Aorta (tissue), 5 donors: ENCODE measurements around the gene ADGRE1. TPM values are rescaled to one million over a fixed set of nuclear protein-coding genes. Genes with fewer than 3 reads are reported as not detected.
A peak's percentile ranks its signal among the peaks of the same experiment; 100 is the strongest.

Source experiments
- ATAC-seq: fragments of 200-7000 bp; cut with Tn5 transposase; one replicate; pipeline ENCODE4 v1.9.1; 2022; ENCODE audit warnings: moderate library complexity; ENCODE audit not compliant: low FRiP score
- DNase-seq, 2 donors: peaks; one replicate each; pipeline ENCODE4 v3.0.0-alpha.2; 2020
- H3K27ac ChIP-seq, 2 donors: one replicate each; pipeline ENCODE4 v1.5.1; 2013; ENCODE audit warnings: low read length in 2 of 2, mild to moderate bottlenecking in 2 of 2, moderate library complexity in 2 of 2, control low read depth in 1 of 2, inconsistent platforms in 1 of 2, low read depth in 1 of 2
- H3K27me3 ChIP-seq, 2 donors: one replicate each; pipeline ENCODE4 v1.6.1; 2013; ENCODE audit warnings: control low read depth in 1 of 2, low read length in 1 of 2, mild to moderate bottlenecking in 1 of 2, moderate library complexity in 1 of 2; ENCODE audit not compliant: insufficient read depth in 2 of 2, control insufficient read depth in 1 of 2
- H3K36me3 ChIP-seq, 2 donors: one replicate each; pipeline ENCODE4 v1.6.1; 2013; ENCODE audit warnings: control low read depth in 1 of 2, low read length in 1 of 2, mild to moderate bottlenecking in 1 of 2; ENCODE audit not compliant: insufficient read depth in 2 of 2, control insufficient read depth in 1 of 2
- H3K4me1 ChIP-seq, 2 donors: one replicate each; pipeline ENCODE4 v1.6.1; 2013; ENCODE audit warnings: low read length in 2 of 2, control low read depth in 1 of 2, mild to moderate bottlenecking in 1 of 2, moderate library complexity in 1 of 2; ENCODE audit not compliant: insufficient read depth in 2 of 2, control insufficient read depth in 1 of 2
- H3K4me3 ChIP-seq, 2 donors: one replicate each; pipeline ENCODE4 v1.5.1; 2013; ENCODE audit warnings: low read length in 2 of 2, control low read depth in 1 of 2, mild to moderate bottlenecking in 1 of 2
- H3K9me3 ChIP-seq: one replicate; pipeline ENCODE4 v1.6.1; 2013; ENCODE audit warnings: mild to moderate bottlenecking, low read length; ENCODE audit not compliant: control insufficient read depth
- WGBS, 2 donors: extraction: QIAGEN DNeasy Blood & Tissue Kit; methylation state at CpG; one replicate each; pipeline ENCODE4 v1.1.7; 2013; 5-methylcytosine and 5-hydroxymethylcytosine counted together
- intact Hi-C, 2 donors: fragments of 100-400 bp; cut with DNase I; formaldehyde crosslinking; loops; one replicate each; pipeline versions ENCODE4 v1.14.2 to v1.15.0; 2022
- polyA plus RNA-seq, 2 donors: library from polyadenylated mRNA; stranded (reverse); fragments of 200-250 nt; gene quantifications; one replicate each; pipeline ENCODE4 v1.2.3, GENCODE V29; 2013
- total RNA-seq, 2 donors: library from RNA; stranded (reverse); fragmentation: NEBNext Ultra II Directional; extraction: Animal tissue kit (Norgen Biotek cat#: 25700); gene quantifications; one replicate each; pipeline ENCODE4 v1.2.1, GENCODE V29; 2021
- donor health status: healthy with polysubstance abuse.
- donor health status: Bipolar disorder and iron deficiency.
- donor health status: DM: no; HTN: no; CAD: no.
- donor health status: DM: no; HTN: no; CAD: no.
- donor health status: DM: yes; HTN: yes; CAD: no.

The ADGRE1 gene
- total and polyA plus RNA-seq, 4 donors = 0.08 to 1.6 (median 0.46) TPM

DNA sequence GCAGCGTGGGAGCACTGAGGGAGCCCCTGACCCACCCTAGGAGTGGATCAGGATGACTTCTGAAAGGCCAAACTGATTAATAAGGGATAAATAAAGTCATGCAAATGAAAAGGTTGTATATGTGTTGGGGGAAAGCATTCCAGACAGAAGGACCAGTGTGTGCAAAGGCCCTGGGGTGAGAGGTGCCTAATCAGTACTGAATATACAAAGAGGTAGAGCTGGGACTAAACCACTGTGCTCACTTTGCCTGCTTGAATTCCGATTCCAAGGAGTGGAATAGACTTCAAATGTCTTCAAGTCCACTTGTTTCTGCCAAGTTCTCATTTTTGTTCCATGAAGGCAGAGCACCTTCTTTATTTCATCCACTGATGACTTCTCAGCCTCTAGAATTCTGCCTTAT is 32.6 kb upstream of the ADGRE1 start:
- Histone ChIP-seq H3K36me3 (no peaks in the 10 kb centered on the region), H3K4me3 (no peak overlapping the region), H3K4me1 (no peaks in the 10 kb centered on the region), H3K9me3 (no peaks in the 10 kb centered on the region), H3K27ac (no peak overlapping the region), H3K27me3 (no peaks in the 10 kb centered on the region)
- DNase-seq (no peak), ATAC-seq (no peak)
- intact Hi-C loops = no loop called here
- 77 to 80% methylated on average over 2 of the region's 2 CpGs for WGBS, 2 donors

DNA sequence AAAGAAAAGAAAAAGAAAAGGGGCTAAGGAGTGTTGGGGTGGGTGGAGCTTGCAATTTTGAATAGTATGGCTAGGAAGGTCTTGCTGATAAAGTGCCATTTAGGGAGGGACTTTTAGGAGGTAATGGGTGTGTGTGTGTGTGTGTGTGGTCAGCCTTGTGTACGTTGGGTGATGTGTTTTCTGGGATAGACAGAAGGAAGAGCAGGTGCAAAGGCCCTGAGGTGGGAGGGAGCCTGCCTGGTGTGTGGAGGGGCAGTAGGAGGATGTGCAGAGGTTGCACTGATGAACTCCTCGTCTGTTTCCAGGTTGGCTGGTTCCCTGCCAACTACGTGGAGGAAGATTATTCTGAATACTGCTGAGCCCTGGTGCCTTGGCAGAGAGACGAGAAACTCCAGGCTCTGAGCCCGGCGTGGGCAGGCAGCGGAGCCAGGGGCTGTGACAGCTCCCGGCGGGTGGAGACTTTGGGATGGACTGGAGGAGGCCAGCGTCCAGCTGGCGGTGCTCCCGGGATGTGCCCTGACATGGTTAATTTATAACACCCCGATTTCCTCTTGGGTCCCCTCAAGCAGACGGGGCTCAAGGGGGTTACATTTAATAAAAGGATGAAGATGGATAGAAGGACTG is 30.5 kb upstream of the ADGRE1 start:
- Histone ChIP-seq H3K27me3 (no peaks in the 10 kb centered on the region), H3K9me3 (no peaks in the 10 kb centered on the region), H3K27ac (no peak overlapping the region), H3K36me3 (no peaks in the 10 kb centered on the region), H3K4me3 (no peak overlapping the region), H3K4me1 (no peaks in the 10 kb centered on the region)
- ATAC-seq = no peak
- intact Hi-C loops = no loop called here
- no peak for DNase-seq
- 22 to 26% methylated on average over 14 of the region's 14 CpGs for WGBS, 2 donors

DNA sequence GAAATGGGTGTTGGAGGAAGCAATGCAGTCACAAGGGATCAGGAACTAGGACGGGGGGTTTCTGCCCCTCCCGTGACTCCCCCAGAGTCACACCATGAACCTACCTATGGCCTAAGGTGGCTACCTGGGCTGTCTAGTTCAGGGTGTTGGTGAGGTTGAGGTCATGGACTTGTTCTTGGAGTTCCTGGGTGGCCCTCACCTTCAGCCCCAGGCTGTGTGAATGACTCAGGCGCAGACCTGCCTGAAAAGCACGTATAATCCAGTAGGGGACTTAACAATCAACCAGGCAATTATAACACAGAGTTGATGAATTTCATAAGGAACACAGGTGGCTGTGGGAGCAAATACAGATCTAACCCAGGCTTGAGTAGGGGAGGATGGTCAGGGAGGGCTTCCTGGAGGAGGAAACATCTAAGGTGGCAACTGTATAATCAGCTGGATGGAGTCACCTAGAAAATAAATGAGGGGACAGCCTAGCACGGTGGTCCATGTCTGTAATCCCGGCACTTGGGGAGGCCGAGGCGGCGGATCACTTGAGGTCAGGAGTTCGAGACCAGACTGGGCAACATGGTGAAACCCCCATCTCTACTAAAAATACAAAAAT is 25.6 kb upstream of the ADGRE1 start:
- intact Hi-C loops = loop anchor here (2.0 to 5.0 kb wide), 4 partner anchors 123 to 344 kb away; partner anchors contain the start of gene TRIP10 (in 1 of the 2)
- 82 to 85% methylated on average over 10 of the region's 10 CpGs for WGBS, 2 donors
- no peaks in the 10 kb centered on the region for H3K27me3 ChIP-seq

DNA sequence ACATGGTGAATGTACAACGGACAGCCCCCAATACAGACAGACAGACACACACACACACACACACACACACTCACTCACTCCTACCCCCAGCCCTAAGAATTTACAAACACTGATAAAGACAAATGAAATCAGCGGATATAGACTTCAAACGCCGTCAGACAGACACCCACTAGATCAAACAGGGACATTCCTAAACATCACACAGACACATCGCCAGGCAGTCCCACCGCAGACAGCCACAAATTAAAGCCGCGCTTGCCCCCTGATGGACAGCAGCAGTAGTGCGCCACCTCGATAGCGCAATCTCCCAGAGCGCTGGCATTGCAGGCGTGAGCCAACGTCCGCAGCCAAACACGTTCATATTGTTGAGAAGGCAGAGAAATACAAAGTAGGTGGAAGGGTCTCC is 24.7 kb upstream of the ADGRE1 start:
- ATAC-seq (peak; percentile 93), DNase-seq (peak; percentile 89 to 92)
- Histone ChIP-seq H3K4me3 (no peak overlapping the region), H3K27me3 (no peaks in the 10 kb centered on the region), H3K9me3 (no peaks in the 10 kb centered on the region), H3K4me1 (no peaks in the 10 kb centered on the region), H3K36me3 (no peaks in the 10 kb centered on the region), H3K27ac (no peak overlapping the region)
- intact Hi-C loops = loop anchor here (2.0 to 5.0 kb wide), 4 partner anchors 124 to 345 kb away; partner anchors contain the start of gene TRIP10 (in 1 of the 2)
- 2 to 4% methylated on average over 16 of the region's 16 CpGs for WGBS, 2 donors

More for the DNA sequence above, 25.6 kb upstream of the ADGRE1 start:
- Histone ChIP-seq H3K4me1 (no peaks in the 10 kb centered on the region), H3K36me3 (no peaks in the 10 kb centered on the region), H3K4me3 (no peak overlapping the region), H3K27ac (no peak overlapping the region), H3K9me3 (no peaks in the 10 kb centered on the region)
- ATAC-seq (no peak), DNase-seq (no peak)

DNA sequence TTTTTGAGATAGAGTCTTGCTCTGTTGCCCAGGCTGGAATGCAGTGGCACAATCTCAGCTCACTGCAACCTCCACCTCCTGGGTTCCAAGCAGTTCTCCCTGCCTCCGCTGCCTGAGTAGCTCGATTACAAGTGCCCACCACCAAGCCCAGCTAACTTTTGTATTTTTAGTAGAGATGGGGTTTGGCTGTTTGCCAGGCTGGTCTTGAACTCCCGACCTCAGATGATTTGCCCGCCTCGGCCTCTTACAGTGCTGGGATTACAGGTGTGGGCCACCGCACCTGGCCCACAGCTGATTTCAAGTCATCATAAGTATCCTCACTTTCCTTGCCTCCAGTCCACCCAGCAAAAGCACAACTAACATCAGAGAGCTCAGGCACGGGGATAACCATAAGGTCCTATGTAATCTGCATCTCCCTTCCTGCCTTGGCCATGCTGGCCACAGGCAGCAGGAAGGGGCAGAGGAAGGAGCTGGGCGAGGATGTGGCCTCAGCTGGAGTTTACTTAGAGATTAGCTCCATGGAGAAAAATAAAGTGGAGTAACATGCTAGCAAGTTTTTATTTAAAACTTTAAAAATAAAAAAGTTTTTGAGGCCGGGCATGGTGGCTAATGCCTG is 22.9 kb upstream of the ADGRE1 start:
- 57 to 59% methylated on average over 9 of the region's 9 CpGs for WGBS, 2 donors
- intact Hi-C loops = loop anchor here (5.0 kb wide), 2 partner anchors 232 to 347 kb away; no protein-coding TSS in a partner anchor
- no peak for ATAC-seq
- Histone ChIP-seq H3K9me3 (no peaks in the 10 kb centered on the region), H3K36me3 (no peaks in the 10 kb centered on the region), H3K4me3 (no peak overlapping the region), H3K27ac (no peak overlapping the region), H3K4me1 (no peaks in the 10 kb centered on the region), H3K27me3 (no peaks in the 10 kb centered on the region)
- DNase-seq = no peak

DNA sequence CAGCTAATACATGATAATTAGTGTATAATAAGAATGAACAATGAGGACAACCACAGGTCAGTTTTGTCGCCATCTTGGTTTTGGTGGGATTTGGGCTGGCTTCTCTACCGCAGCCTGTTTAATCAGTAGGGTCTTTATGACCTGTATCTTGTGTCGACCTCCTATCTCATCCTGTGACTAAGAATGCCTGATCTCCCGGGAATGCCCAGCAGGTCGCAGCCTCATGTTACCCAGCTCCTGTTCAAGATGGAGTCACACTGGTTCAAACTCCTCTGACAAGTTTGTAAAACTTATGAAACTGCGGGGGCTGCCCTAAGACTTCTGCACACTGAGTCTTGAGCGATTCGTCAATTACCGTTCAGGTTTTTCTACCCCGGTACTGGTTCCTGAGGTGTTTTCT is 21.5 kb upstream of the ADGRE1 start:
- 71 to 72% methylated on average over 10 of the region's 10 CpGs for WGBS, 2 donors
- intact Hi-C loops = no loop called here
- no peak for DNase-seq

DNA sequence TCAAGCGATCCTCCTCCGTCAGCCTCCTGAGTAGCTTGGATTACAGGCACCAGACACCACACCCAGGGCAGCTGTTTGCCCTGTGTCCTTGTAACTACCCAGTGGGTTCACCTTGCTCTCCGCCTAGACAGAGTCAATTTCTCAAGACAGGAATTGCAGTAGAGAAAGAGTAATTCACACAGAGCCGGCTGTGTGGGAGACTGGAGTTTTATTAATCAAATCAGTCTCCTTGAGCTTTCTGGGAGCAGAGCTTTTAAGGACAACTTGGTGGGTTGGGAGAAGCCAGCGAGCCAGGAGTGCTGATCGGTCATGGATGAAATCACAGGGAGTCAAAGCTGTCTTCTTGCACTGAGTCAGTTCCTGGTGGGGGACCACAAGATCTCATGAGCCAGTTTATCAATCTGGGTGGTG is 20.6 kb upstream of the ADGRE1 start:
- Histone ChIP-seq H3K4me3 (no peak overlapping the region), H3K4me1 (no peaks in the 10 kb centered on the region), H3K36me3 (no peaks in the 10 kb centered on the region), H3K27ac (no peak overlapping the region), H3K27me3 (no peaks in the 10 kb centered on the region), H3K9me3 (no peaks in the 10 kb centered on the region)
- 61 to 67% methylated on average over 6 of the region's 6 CpGs for WGBS, 2 donors
- no peak for ATAC-seq
- intact Hi-C loops = no loop called here
- no peak for DNase-seq

More for the DNA sequence above, 21.5 kb upstream of the ADGRE1 start:
- Histone ChIP-seq H3K4me3 (no peak overlapping the region), H3K27me3 (no peaks in the 10 kb centered on the region), H3K36me3 (no peaks in the 10 kb centered on the region), H3K27ac (no peak overlapping the region), H3K4me1 (no peaks in the 10 kb centered on the region), H3K9me3 (no peaks in the 10 kb centered on the region)
- no peak for ATAC-seq

DNA sequence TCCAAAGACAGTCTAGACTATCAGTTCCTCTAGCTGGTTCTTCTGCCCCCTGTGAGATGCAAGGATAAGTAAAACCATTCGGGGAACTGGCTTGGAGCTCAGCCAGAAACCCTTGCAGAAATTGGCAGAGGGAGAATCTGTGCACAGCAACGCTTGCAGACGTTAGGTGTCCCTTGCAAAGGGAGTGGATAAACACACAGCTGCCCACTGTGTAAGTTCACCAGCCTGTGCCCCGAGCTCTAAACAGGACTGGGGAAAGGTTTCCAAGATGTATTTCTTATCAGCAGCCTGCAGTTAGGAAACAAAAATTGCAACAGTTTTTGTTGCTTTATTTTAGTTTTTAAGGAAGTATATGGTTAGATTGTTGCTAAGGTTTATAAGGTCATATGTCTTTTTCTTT is 19.0 kb upstream of the ADGRE1 start:
- H3K27me3 ChIP-seq = no peaks in the 10 kb centered on the region
- H3K4me1 ChIP-seq = no peaks in the 10 kb centered on the region
- ATAC-seq = no peak
- peak in 1 of 2 donors; percentile 63 for DNase-seq
- no peaks in the 10 kb centered on the region for H3K9me3 ChIP-seq
- 1 to 2% methylated on average over 4 of the region's 4 CpGs for WGBS, 2 donors
- no peak overlapping the region for H3K27ac ChIP-seq
- intact Hi-C loops = no loop called here
- H3K4me3 ChIP-seq = no peak overlapping the region
- no peaks in the 10 kb centered on the region for H3K36me3 ChIP-seq
